C4-2B (cell line): Measurements from ENCODE around the gene PPL.

Experiments used
- ZFX ChIP-seq: fragments of 450-650 bp; IDR thresholded peaks from 2 replicates; pipeline ENCODE4 v1.6.1; 2017
- TF ChIP-seq, protein P1 (sequence below): fragments of 450-650 bp; conservative IDR thresholded peaks from 2 replicates; pipeline ENCODE4 v1.5.1; 2017; ENCODE audit warnings: mild to moderate bottlenecking

DNA sequence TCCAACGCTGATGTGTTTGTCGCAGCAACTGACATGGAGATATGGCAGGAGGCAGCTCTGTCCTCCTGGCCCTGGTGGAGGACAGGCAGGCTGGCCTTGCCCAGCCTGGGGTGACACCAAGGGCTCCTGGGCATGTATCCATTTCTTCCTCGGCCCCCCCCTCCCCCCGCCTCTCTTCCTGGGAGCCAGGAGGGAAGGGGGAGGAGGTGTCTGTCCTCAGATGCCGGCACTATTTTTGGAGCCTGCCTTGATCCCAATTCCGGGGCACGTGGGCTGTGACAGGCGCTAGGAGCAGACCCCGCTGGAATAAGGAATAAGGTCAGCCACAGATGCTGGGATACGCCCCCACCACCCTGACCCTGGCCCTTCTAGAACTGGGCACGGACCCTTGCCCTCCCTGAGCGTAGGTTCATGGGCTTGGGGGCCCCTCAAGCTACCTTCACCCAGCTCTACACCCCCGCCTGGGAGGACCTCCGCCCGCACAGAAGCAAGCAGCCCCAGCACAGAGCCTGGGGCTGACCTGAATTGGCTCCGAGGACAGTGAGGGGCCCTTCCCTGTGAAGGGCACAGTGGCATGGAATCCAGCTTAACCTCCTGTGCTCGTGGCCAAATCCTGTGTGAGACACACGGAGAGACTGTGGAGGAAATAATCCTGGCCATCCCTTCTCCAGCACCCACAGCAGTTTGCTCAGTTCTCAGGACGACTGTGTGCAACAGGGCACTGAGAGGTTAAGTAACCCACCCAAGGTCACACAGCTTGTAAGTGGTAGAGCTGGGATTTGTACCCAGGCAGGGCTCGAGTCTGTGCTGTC is 45.3 kb upstream of the PPL start:
- TF ChIP-seq, protein P1, sequence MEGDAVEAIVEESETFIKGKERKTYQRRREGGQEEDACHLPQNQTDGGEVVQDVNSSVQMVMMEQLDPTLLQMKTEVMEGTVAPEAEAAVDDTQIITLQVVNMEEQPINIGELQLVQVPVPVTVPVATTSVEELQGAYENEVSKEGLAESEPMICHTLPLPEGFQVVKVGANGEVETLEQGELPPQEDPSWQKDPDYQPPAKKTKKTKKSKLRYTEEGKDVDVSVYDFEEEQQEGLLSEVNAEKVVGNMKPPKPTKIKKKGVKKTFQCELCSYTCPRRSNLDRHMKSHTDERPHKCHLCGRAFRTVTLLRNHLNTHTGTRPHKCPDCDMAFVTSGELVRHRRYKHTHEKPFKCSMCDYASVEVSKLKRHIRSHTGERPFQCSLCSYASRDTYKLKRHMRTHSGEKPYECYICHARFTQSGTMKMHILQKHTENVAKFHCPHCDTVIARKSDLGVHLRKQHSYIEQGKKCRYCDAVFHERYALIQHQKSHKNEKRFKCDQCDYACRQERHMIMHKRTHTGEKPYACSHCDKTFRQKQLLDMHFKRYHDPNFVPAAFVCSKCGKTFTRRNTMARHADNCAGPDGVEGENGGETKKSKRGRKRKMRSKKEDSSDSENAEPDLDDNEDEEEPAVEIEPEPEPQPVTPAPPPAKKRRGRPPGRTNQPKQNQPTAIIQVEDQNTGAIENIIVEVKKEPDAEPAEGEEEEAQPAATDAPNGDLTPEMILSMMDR: no peak
- no peak for TF ChIP-seq ZFX
